Measurements from ENCODE around the gene CFAP157.

CFAP157 gene

GRCh38 chr9:127706836-127707241 lies at the start of gene CFAP157:
Gene CFAP157, plus strand, starts transcription at chr9:127706988. Its CDS starts 44 bp downstream, at chr9:127707032.
- no peak within 1 kb of the TSS for H3K9ac ChIP-seq (ENCODE audit: low read length)
- no peak within 1 kb of the TSS for H3K27ac ChIP-seq (ENCODE audit: low read length)

GRCh38 chr9:127658428-127658827 lies 48.4 kb upstream of the CFAP157 start:
- H3K4me3 ChIP-seq (ENCODE audit: low read length) = no peak overlapping the region
- H3K9me3 ChIP-seq (ENCODE audit: control insufficient read depth, low read depth, low read length) = no peaks in the 10 kb centered on the region
- peaks cover 20% of the 10 kb centered on the region for H3K4me1 ChIP-seq (ENCODE audit: control insufficient read depth, low read depth, low read length)
- H3K36me3 ChIP-seq (ENCODE audit: control insufficient read depth, low read depth, low read length) = peaks cover 20% of the 10 kb centered on the region
- no peak overlapping the region for H3K27ac ChIP-seq (ENCODE audit: low read length)
- H3K9ac ChIP-seq (ENCODE audit: low read length) = no peak overlapping the region
- H3K27me3 ChIP-seq (ENCODE audit: control insufficient read depth, insufficient read depth, low read length) = no peaks in the 10 kb centered on the region

More at GRCh38 chr9:127706836-127707241, at the start of gene CFAP157:
- Histone ChIP-seq H3K4me3 (ENCODE audit: low read length) (no peak within 1 kb of the TSS), H3K4me1 (ENCODE audit: control insufficient read depth, low read depth, low read length) (no peaks in the 10 kb centered on the region), H3K36me3 (ENCODE audit: control insufficient read depth, low read depth, low read length) (no peaks in the 10 kb centered on the region), H3K27me3 (ENCODE audit: control insufficient read depth, insufficient read depth, low read length) (no peaks in the 10 kb centered on the region), H3K9me3 (ENCODE audit: control insufficient read depth, low read depth, low read length) (no peaks in the 10 kb centered on the region)

GRCh38 chr9:127660886-127661741 lies 45.7 kb upstream of the CFAP157 start:
- H3K36me3 ChIP-seq (ENCODE audit: control insufficient read depth, low read depth, low read length) = peaks cover 26% of the 10 kb centered on the region
- H3K27me3 ChIP-seq (ENCODE audit: control insufficient read depth, insufficient read depth, low read length) = no peaks in the 10 kb centered on the region
- H3K4me1 ChIP-seq (ENCODE audit: control insufficient read depth, low read depth, low read length) = no peaks in the 10 kb centered on the region
- H3K9me3 ChIP-seq (ENCODE audit: control insufficient read depth, low read depth, low read length) = no peaks in the 10 kb centered on the region
- H3K4me3 ChIP-seq (ENCODE audit: low read length) = no peak overlapping the region
- H3K9ac ChIP-seq (ENCODE audit: low read length) = no peak overlapping the region
- H3K27ac ChIP-seq (ENCODE audit: low read length) = no peak overlapping the region

GRCh38 chr9:127662617-127663016 lies 44.2 kb upstream of the CFAP157 start:
- H3K27ac ChIP-seq (ENCODE audit: low read length) = no peak overlapping the region
- no peak overlapping the region for H3K9ac ChIP-seq (ENCODE audit: low read length)
- no peaks in the 10 kb centered on the region for H3K9me3 ChIP-seq (ENCODE audit: control insufficient read depth, low read depth, low read length)
- H3K27me3 ChIP-seq (ENCODE audit: control insufficient read depth, insufficient read depth, low read length) = no peaks in the 10 kb centered on the region
- H3K36me3 ChIP-seq (ENCODE audit: control insufficient read depth, low read depth, low read length) = peaks cover 28% of the 10 kb centered on the region
- no peak overlapping the region for H3K4me3 ChIP-seq (ENCODE audit: low read length)
- no peaks in the 10 kb centered on the region for H3K4me1 ChIP-seq (ENCODE audit: control insufficient read depth, low read depth, low read length)

- Histone ChIP-seq H3K9me3 (ENCODE audit: control insufficient read depth, low read depth, low read length) (no peaks in the 10 kb centered on the region), H3K4me1 (ENCODE audit: control insufficient read depth, low read depth, low read length) (no peaks in the 10 kb centered on the region), H3K9ac (ENCODE audit: low read length) (no peak overlapping the region), H3K4me3 (ENCODE audit: low read length) (no peak overlapping the region), H3K27ac (ENCODE audit: low read length) (no peak overlapping the region), H3K36me3 (ENCODE audit: control insufficient read depth, low read depth, low read length) (peaks cover 28% of the 10 kb centered on the region), H3K27me3 (ENCODE audit: control insufficient read depth, insufficient read depth, low read length) (no peaks in the 10 kb centered on the region)
Observed at GRCh38 chr9:127664324-127664677, 42.5 kb upstream of the CFAP157 start.

GRCh38 chr9:127664678-127665507 lies 41.9 kb upstream of the CFAP157 start:
- peaks cover 27% of the 10 kb centered on the region for H3K36me3 ChIP-seq (ENCODE audit: control insufficient read depth, low read depth, low read length)
- H3K9me3 ChIP-seq (ENCODE audit: control insufficient read depth, low read depth, low read length) = no peaks in the 10 kb centered on the region
- H3K27ac ChIP-seq (ENCODE audit: low read length) = no peak overlapping the region
- H3K9ac ChIP-seq (ENCODE audit: low read length) = no peak overlapping the region
- H3K4me1 ChIP-seq (ENCODE audit: control insufficient read depth, low read depth, low read length) = no peaks in the 10 kb centered on the region
- no peak overlapping the region for H3K4me3 ChIP-seq (ENCODE audit: low read length)
- no peaks in the 10 kb centered on the region for H3K27me3 ChIP-seq (ENCODE audit: control insufficient read depth, insufficient read depth, low read length)

- Histone ChIP-seq H3K9me3 (ENCODE audit: control insufficient read depth, low read depth, low read length) (no peaks in the 10 kb centered on the region), H3K4me1 (ENCODE audit: control insufficient read depth, low read depth, low read length) (no peaks in the 10 kb centered on the region), H3K36me3 (ENCODE audit: control insufficient read depth, low read depth, low read length) (peaks cover 27% of the 10 kb centered on the region), H3K27ac (ENCODE audit: low read length) (no peak overlapping the region), H3K4me3 (ENCODE audit: low read length) (no peak overlapping the region), H3K9ac (ENCODE audit: low read length) (no peak overlapping the region), H3K27me3 (ENCODE audit: control insufficient read depth, insufficient read depth, low read length) (no peaks in the 10 kb centered on the region)
Observed at GRCh38 chr9:127667127-127667844, 39.5 kb upstream of the CFAP157 start.

GRCh38 chr9:127667906-127668305 lies 38.9 kb upstream of the CFAP157 start:
- no peak overlapping the region for H3K4me3 ChIP-seq (ENCODE audit: low read length)
- H3K27me3 ChIP-seq (ENCODE audit: control insufficient read depth, insufficient read depth, low read length) = no peaks in the 10 kb centered on the region
- H3K9ac ChIP-seq (ENCODE audit: low read length) = no peak overlapping the region
- peaks cover 24% of the 10 kb centered on the region for H3K36me3 ChIP-seq (ENCODE audit: control insufficient read depth, low read depth, low read length)
- H3K9me3 ChIP-seq (ENCODE audit: control insufficient read depth, low read depth, low read length) = no peaks in the 10 kb centered on the region
- no peak overlapping the region for H3K27ac ChIP-seq (ENCODE audit: low read length)
- no peaks in the 10 kb centered on the region for H3K4me1 ChIP-seq (ENCODE audit: control insufficient read depth, low read depth, low read length)

GRCh38 chr9:127673234-127673633 lies 33.6 kb upstream of the CFAP157 start:
- no peaks in the 10 kb centered on the region for H3K27me3 ChIP-seq (ENCODE audit: control insufficient read depth, insufficient read depth, low read length)
- no peak overlapping the region for H3K27ac ChIP-seq (ENCODE audit: low read length)
- no peak overlapping the region for H3K9ac ChIP-seq (ENCODE audit: low read length)
- no peaks in the 10 kb centered on the region for H3K9me3 ChIP-seq (ENCODE audit: control insufficient read depth, low read depth, low read length)
- peaks cover 35% of the 10 kb centered on the region for H3K36me3 ChIP-seq (ENCODE audit: control insufficient read depth, low read depth, low read length)
- no peaks in the 10 kb centered on the region for H3K4me1 ChIP-seq (ENCODE audit: control insufficient read depth, low read depth, low read length)
- H3K4me3 ChIP-seq (ENCODE audit: low read length) = no peak overlapping the region

- Histone ChIP-seq H3K9me3 (ENCODE audit: control insufficient read depth, low read depth, low read length) (no peaks in the 10 kb centered on the region), H3K9ac (ENCODE audit: low read length) (no peak overlapping the region), H3K27me3 (ENCODE audit: control insufficient read depth, insufficient read depth, low read length) (no peaks in the 10 kb centered on the region), H3K36me3 (ENCODE audit: control insufficient read depth, low read depth, low read length) (peaks cover 53% of the 10 kb centered on the region), H3K4me3 (ENCODE audit: low read length) (no peak overlapping the region), H3K27ac (ENCODE audit: low read length) (no peak overlapping the region), H3K4me1 (ENCODE audit: control insufficient read depth, low read depth, low read length) (no peaks in the 10 kb centered on the region)
Observed at GRCh38 chr9:127676638-127677037, 30.1 kb upstream of the CFAP157 start.

GRCh38 chr9:127679506-127679905 lies 27.3 kb upstream of the CFAP157 start:
- Histone ChIP-seq H3K27ac (ENCODE audit: low read length) (no peak overlapping the region), H3K4me1 (ENCODE audit: control insufficient read depth, low read depth, low read length) (no peaks in the 10 kb centered on the region), H3K9ac (ENCODE audit: low read length) (no peak overlapping the region), H3K9me3 (ENCODE audit: control insufficient read depth, low read depth, low read length) (no peaks in the 10 kb centered on the region), H3K4me3 (ENCODE audit: low read length) (no peak overlapping the region), H3K36me3 (ENCODE audit: control insufficient read depth, low read depth, low read length) (peaks cover 50% of the 10 kb centered on the region), H3K27me3 (ENCODE audit: control insufficient read depth, insufficient read depth, low read length) (no peaks in the 10 kb centered on the region)

Measured in iPS-18a (cell line).